HEK293 (cell line): ENCODE results near the gene C6orf136.

Experiments used
- CTCF ChIA-PET: fragments of 350-600 bp; formaldehyde crosslinking; extraction: SDS; loops from one replicate; lab custom pipeline; 2021; ENCODE audit warnings: antibody characterized with exemption; lab: Yijun Ruan, JAX
- POLR2A ChIA-PET: fragments of 300-600 bp; formaldehyde crosslinking; extraction: SDS; loops from one replicate; lab custom pipeline; 2020; ENCODE audit warnings: antibody characterized with exemption, inconsistent platforms; lab: Yijun Ruan, JAX
- H3K27ac ChIP-seq: fragments of 200-500 bp; sonication (Bioruptor generic); 2 replicates; pipeline ENCODE4 v1.5.1; 2014; ENCODE audit warnings: low read depth, low read length, control low read depth, inconsistent platforms; ENCODE audit errors: extremely low read depth
- H3K36me3 ChIP-seq, 2 experiments: fragments of 200-500 bp in 1 of 2; sonication (Bioruptor generic) in 1 of 2; 1 replicate in 1 of 2; 2 replicates in 1 of 2; pipeline ENCODE4 v1.5.1; 2014 to 2017; ENCODE audit warnings: inconsistent platforms in 2 of 2, low read length in 2 of 2; ENCODE audit not compliant: control insufficient read depth in 2 of 2, insufficient read depth in 1 of 2
- H3K4me1 ChIP-seq: fragments of 200-500 bp; sonication (Bioruptor generic); 2 replicates; pipeline ENCODE4 v1.5.1; 2014; ENCODE audit warnings: mild to moderate bottlenecking, low read length, inconsistent platforms; ENCODE audit not compliant: control insufficient read depth, insufficient read depth
- H3K4me3 ChIP-seq: 2 replicates; pipeline ENCODE4 v1.5.1; 2011; ENCODE audit warnings: low read depth, mild to moderate bottlenecking, control low read depth, low read length, moderate library complexity
- H3K9me3 ChIP-seq: fragments of 200-500 bp; sonication (Bioruptor generic); 2 replicates; pipeline ENCODE4 v1.5.1; 2014; ENCODE audit warnings: low read depth, low read length, inconsistent platforms; ENCODE audit not compliant: control insufficient read depth, insufficient read depth
- HIC1 ChIP-seq: fragments of 450-650 bp; formaldehyde crosslinking; IDR thresholded peaks from 2 replicates; pipeline ENCODE4 v1.5.1; 2016; ENCODE audit warnings: missing biosample characterization, missing genetic modification characterization
- KLF16 ChIP-seq: fragments of 450-650 bp; formaldehyde crosslinking; IDR thresholded peaks from 2 replicates; pipeline ENCODE4 v1.5.1; 2017; ENCODE audit warnings: missing biosample characterization, missing genetic modification characterization
- KLF17 ChIP-seq: fragments of 450-650 bp; formaldehyde crosslinking; IDR thresholded peaks from 2 replicates; pipeline ENCODE4 v1.5.1; 2016; ENCODE audit warnings: missing biosample characterization, missing genetic modification characterization
- KLF9 ChIP-seq: fragments of 450-650 bp; formaldehyde crosslinking; IDR thresholded peaks from 2 replicates; pipeline ENCODE4 v1.5.1; 2016; ENCODE audit warnings: missing biosample characterization, missing genetic modification characterization, low read depth
- OSR2 ChIP-seq: fragments of 450-650 bp; formaldehyde crosslinking; IDR thresholded peaks from 2 replicates; pipeline ENCODE4 v1.5.1; 2016; ENCODE audit warnings: missing biosample characterization, missing genetic modification characterization
- PRDM10 ChIP-seq: fragments of 450-650 bp; formaldehyde crosslinking; IDR thresholded peaks from 2 replicates; pipeline ENCODE4 v1.5.1; 2016; ENCODE audit warnings: missing biosample characterization, missing genetic modification characterization
- REPIN1 ChIP-seq: fragments of 450-650 bp; formaldehyde crosslinking; IDR thresholded peaks from 2 replicates; pipeline ENCODE4 v1.5.1; 2017; ENCODE audit warnings: missing biosample characterization, missing genetic modification characterization, low read depth
- SCRT2 ChIP-seq: fragments of 450-650 bp; formaldehyde crosslinking; IDR thresholded peaks from 2 replicates; pipeline ENCODE4 v1.5.1; 2016; ENCODE audit warnings: missing biosample characterization, missing genetic modification characterization
- SP3 ChIP-seq: fragments of 450-650 bp; formaldehyde crosslinking; IDR thresholded peaks from 2 replicates; pipeline ENCODE4 v1.5.1; 2016; ENCODE audit warnings: missing biosample characterization, missing genetic modification characterization
- YY1 ChIP-seq: fragments of 450-650 bp; formaldehyde crosslinking; IDR thresholded peaks from 2 replicates; pipeline ENCODE4 v1.5.1; 2018; ENCODE audit warnings: missing biosample characterization, missing genetic modification characterization
- ZBTB21 ChIP-seq: fragments of 450-650 bp; formaldehyde crosslinking; IDR thresholded peaks from 2 replicates; pipeline ENCODE4 v1.5.1; 2017; ENCODE audit warnings: missing biosample characterization, missing genetic modification characterization
- ZFP41 ChIP-seq: fragments of 450-650 bp; formaldehyde crosslinking; IDR thresholded peaks from 2 replicates; pipeline ENCODE4 v1.5.1; 2016; ENCODE audit warnings: missing biosample characterization, missing genetic modification characterization, borderline replicate concordance
- ZNF112 ChIP-seq: fragments of 450-650 bp; formaldehyde crosslinking; IDR thresholded peaks from 2 replicates; pipeline ENCODE4 v1.5.0; 2017; ENCODE audit warnings: missing biosample characterization, missing genetic modification characterization
- ZNF155 ChIP-seq: fragments of 450-650 bp; formaldehyde crosslinking; IDR thresholded peaks from 2 replicates; pipeline ENCODE4 v1.5.1; 2016; ENCODE audit warnings: missing biosample characterization, missing genetic modification characterization
- ZNF221 ChIP-seq: fragments of 450-650 bp; formaldehyde crosslinking; IDR thresholded peaks from 2 replicates; pipeline ENCODE4 v1.5.1; 2017; ENCODE audit warnings: missing biosample characterization, missing genetic modification characterization, borderline replicate concordance
- ZNF324 ChIP-seq: fragments of 450-650 bp; formaldehyde crosslinking; IDR thresholded peaks from 2 replicates; pipeline ENCODE4 v1.5.1; 2016; ENCODE audit warnings: missing biosample characterization, missing genetic modification characterization
- ZNF350 ChIP-seq: fragments of 450-650 bp; formaldehyde crosslinking; IDR thresholded peaks from 2 replicates; pipeline ENCODE4 v1.5.0; 2017; ENCODE audit warnings: missing biosample characterization, mild to moderate bottlenecking, missing genetic modification characterization
- ZNF391 ChIP-seq: fragments of 450-650 bp; formaldehyde crosslinking; IDR thresholded peaks from 2 replicates; pipeline ENCODE4 v1.5.1; 2016; ENCODE audit warnings: low read depth, missing biosample characterization, missing genetic modification characterization, borderline replicate concordance
- ZNF394 ChIP-seq: fragments of 450-650 bp; formaldehyde crosslinking; IDR thresholded peaks from 2 replicates; pipeline ENCODE4 v1.5.1; 2016; ENCODE audit warnings: missing biosample characterization, missing genetic modification characterization, mild to moderate bottlenecking, moderate library complexity, borderline replicate concordance
- ZNF426 ChIP-seq: fragments of 450-650 bp; formaldehyde crosslinking; IDR thresholded peaks from 2 replicates; pipeline ENCODE4 v1.5.1; 2017; ENCODE audit warnings: missing biosample characterization, missing genetic modification characterization, mild to moderate bottlenecking, inconsistent platforms, moderate library complexity
- ZNF555 ChIP-seq: fragments of 450-650 bp; formaldehyde crosslinking; conservative IDR thresholded peaks from 2 replicates; pipeline ENCODE4 v1.5.1; 2017; ENCODE audit warnings: missing biosample characterization, mild to moderate bottlenecking, missing genetic modification characterization, inconsistent platforms
- ZNF561 ChIP-seq: fragments of 450-650 bp; IDR thresholded peaks from 2 replicates; pipeline ENCODE4 v1.5.1; 2018; ENCODE audit warnings: missing biosample characterization, missing genetic modification characterization, borderline replicate concordance
- ZNF670 ChIP-seq: fragments of 450-650 bp; formaldehyde crosslinking; IDR thresholded peaks from 2 replicates; pipeline ENCODE4 v1.5.1; 2016; ENCODE audit warnings: missing biosample characterization, missing genetic modification characterization, low read depth
- ZNF707 ChIP-seq: fragments of 450-650 bp; formaldehyde crosslinking; IDR thresholded peaks from 2 replicates; pipeline ENCODE4 v1.5.1; 2016; ENCODE audit warnings: missing biosample characterization, missing genetic modification characterization
- ZNF747 ChIP-seq: fragments of 450-650 bp; formaldehyde crosslinking; IDR thresholded peaks from 2 replicates; pipeline ENCODE4 v1.5.1; 2016; ENCODE audit warnings: missing biosample characterization, missing genetic modification characterization
- ZNF777 ChIP-seq: fragments of 450-650 bp; formaldehyde crosslinking; IDR thresholded peaks from 2 replicates; pipeline ENCODE4 v1.5.1; 2017; ENCODE audit warnings: missing biosample characterization, missing genetic modification characterization, borderline replicate concordance
- ZNF792 ChIP-seq: fragments of 450-650 bp; formaldehyde crosslinking; IDR thresholded peaks from 2 replicates; pipeline ENCODE4 v1.5.1; 2016; ENCODE audit warnings: missing biosample characterization, missing genetic modification characterization

C6orf136 gene

GRCh38 chr6:30647242-30648116 lies 546 bp downstream of the C6orf136 start (continued):
- TF ChIP-seq HIC1 (tag by site-specific recombination) = peak; percentile 83
- TF ChIP-seq REPIN1 (tag by site-specific recombination) = no peak
- no peak for TF ChIP-seq ZNF747 (tag by site-specific recombination)
- peak; percentile 48; the same call in 1 of the 2 replicates for TF ChIP-seq ZNF777 (tag by site-specific recombination)
- no peak for TF ChIP-seq ZBTB21 (tag by site-specific recombination)
- TF ChIP-seq KLF17 = peak; percentile 47
- TF ChIP-seq ZNF426 = no peak
- peak; percentile 97 for TF ChIP-seq SCRT2 (tag by site-specific recombination)
- TF ChIP-seq KLF16 (tag by site-specific recombination) = peak; percentile 48; the same call in 1 of the 2 replicates
- TF ChIP-seq SP3 = peak; percentile 82
- peak; percentile 87 for TF ChIP-seq KLF9 (tag by site-specific recombination)
- TF ChIP-seq ZNF707 (tag by site-specific recombination) = no peak
- peak; percentile 60; the same call in 1 of the 2 replicates for TF ChIP-seq YY1 (tag by site-specific recombination)
- TF ChIP-seq ZNF155 (tag by site-specific recombination) = no peak
- TF ChIP-seq ZNF350 (tag by site-specific recombination) = no peak
- TF ChIP-seq ZNF394 = peak; percentile 37; the same call in 1 of the 2 replicates
- TF ChIP-seq ZNF221 = no peak
- TF ChIP-seq ZNF324 = peak; percentile 34; the same call in 1 of the 2 replicates
- peak; percentile 81; the same call in 1 of the 2 replicates for TF ChIP-seq ZNF792 (tag by site-specific recombination)

GRCh38 chr6:30651143-30651542 lies 4.2 kb downstream of the C6orf136 start:
- POLR2A ChIA-PET = interaction anchor here (0.7 to 1.6 kb wide), 6 partner anchors 8 to 325 kb away, joined by 3 to 6 read pairs (median 3); partner anchors contain the start of gene DHX16
- no peak overlapping the region for H3K4me3 ChIP-seq
- peaks cover 41 to 66% of the 10 kb centered on the region in 2 experiments for H3K36me3 ChIP-seq
- peaks cover 4% of the 10 kb centered on the region for H3K4me1 ChIP-seq
- CTCF ChIA-PET = interaction anchor here (0.5 to 2.1 kb wide), 7 partner anchors 21 to 110 kb away, joined by 3 to 14 read pairs (median 3); partner anchors contain the start of gene DHX16
- H3K9me3 ChIP-seq = no peaks in the 10 kb centered on the region
- H3K27ac ChIP-seq = 0 out of 2 replicates have a peak overlapping the region, but pooled peaks have one; percentile 13
- TF ChIP-seq PRDM10 (tag by site-specific recombination) (no peak), ZNF561 (tag by site-specific recombination) (no peak), ZNF391 (tag by site-specific recombination) (no peak), ZNF112 (tag by site-specific recombination) (no peak), ZFP41 (tag by site-specific recombination) (no peak), ZNF670 (tag by site-specific recombination) (no peak), OSR2 (tag by site-specific recombination) (no peak), REPIN1 (tag by site-specific recombination) (no peak), ZNF555 (no peak)
